OCI-LY1 (cell line): ENCODE measurements around the gene RFX4.

Source experiments
- EZH2 ChIP-seq: fragments of 200-600 bp; sonication (generic), shearing (Covaris generic); IDR thresholded peaks from 2 replicates; pipeline ENCODE4 v1.8.0; 2017; ENCODE audit warnings: borderline replicate concordance, mixed run types, mild to moderate bottlenecking, antibody characterized with exemption, low read length, moderate library complexity, mixed read lengths
- TF ChIP-seq, protein P1 (sequence below): fragments of 200-600 bp; sonication (generic), shearing (Covaris generic); IDR thresholded peaks from 2 replicates; pipeline ENCODE4 v1.5.1; 2017; ENCODE audit warnings: mild to moderate bottlenecking, antibody characterized with exemption, low read length, moderate library complexity, mixed read lengths

DNA sequence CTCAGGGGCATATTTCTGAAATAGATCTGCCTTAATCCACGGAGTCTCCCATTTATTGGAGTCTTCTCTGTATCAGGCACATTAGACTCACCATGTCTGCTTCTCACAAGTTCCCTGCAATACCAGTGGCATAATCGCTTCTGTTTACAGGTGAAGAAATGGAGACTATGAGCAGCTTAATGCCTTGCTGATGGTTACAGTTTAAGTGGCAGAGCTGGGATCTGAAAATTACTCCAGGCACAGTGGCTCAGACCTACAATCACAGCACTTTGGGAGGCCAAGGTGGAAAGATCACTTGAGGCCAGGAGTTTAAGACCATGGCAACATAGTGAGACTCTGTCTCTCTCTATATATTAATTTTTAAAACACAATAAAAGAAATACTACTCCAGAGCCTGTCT lies 184.4 kb downstream of the RFX4 start:
- TF ChIP-seq EZH2: no peak
- TF ChIP-seq, protein P1, sequence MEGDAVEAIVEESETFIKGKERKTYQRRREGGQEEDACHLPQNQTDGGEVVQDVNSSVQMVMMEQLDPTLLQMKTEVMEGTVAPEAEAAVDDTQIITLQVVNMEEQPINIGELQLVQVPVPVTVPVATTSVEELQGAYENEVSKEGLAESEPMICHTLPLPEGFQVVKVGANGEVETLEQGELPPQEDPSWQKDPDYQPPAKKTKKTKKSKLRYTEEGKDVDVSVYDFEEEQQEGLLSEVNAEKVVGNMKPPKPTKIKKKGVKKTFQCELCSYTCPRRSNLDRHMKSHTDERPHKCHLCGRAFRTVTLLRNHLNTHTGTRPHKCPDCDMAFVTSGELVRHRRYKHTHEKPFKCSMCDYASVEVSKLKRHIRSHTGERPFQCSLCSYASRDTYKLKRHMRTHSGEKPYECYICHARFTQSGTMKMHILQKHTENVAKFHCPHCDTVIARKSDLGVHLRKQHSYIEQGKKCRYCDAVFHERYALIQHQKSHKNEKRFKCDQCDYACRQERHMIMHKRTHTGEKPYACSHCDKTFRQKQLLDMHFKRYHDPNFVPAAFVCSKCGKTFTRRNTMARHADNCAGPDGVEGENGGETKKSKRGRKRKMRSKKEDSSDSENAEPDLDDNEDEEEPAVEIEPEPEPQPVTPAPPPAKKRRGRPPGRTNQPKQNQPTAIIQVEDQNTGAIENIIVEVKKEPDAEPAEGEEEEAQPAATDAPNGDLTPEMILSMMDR: no peak
